Measurements from ENCODE around the gene MTA1. TPM values are rescaled to one million over a fixed set of nuclear protein-coding genes. Genes with fewer than 3 reads are reported as not detected.

The MTA1 gene
- total RNA-seq, 1 donor from 2014 or later, result 74.8 TPM

GRCh38 chr14:105412771-105413543, 6.7 kb upstream of the MTA1 start:
- TF ChIP-seq CTCF (IDR thresholded peaks at IDR 0.05), result no peak
- Histone ChIP-seq H3K27ac (no peak overlapping the region), H3K9me3 (no peaks in the 10 kb centered on the region), H3K4me3 (no peak overlapping the region), H3K36me3 (no peaks in the 10 kb centered on the region), H3K27me3 (peaks cover 13% of the 10 kb centered on the region), H3K4me1 (peaks cover 13% of the 10 kb centered on the region)
- no peak for DNase-seq
- intact Hi-C loops (cut with DNase I), result no loop called here
- ATAC-seq, result no peak

GRCh38 chr14:105413544-105413886, 6.1 kb upstream of the MTA1 start:
- Histone ChIP-seq H3K36me3 (no peaks in the 10 kb centered on the region), H3K27ac (no peak overlapping the region), H3K4me1 (peaks cover 13% of the 10 kb centered on the region), H3K27me3 (peaks cover 13% of the 10 kb centered on the region), H3K9me3 (no peaks in the 10 kb centered on the region), H3K4me3 (no peak overlapping the region)
- ATAC-seq (no peak), DNase-seq (no peak)
- intact Hi-C loops (cut with DNase I), result no loop called here
- TF ChIP-seq CTCF (IDR thresholded peaks at IDR 0.05), result no peak

GRCh38 chr14:105414456-105415371, 4.9 kb upstream of the MTA1 start:
- Histone ChIP-seq H3K4me3 (peak overlapping the region; percentile 65), H3K36me3 (no peaks in the 10 kb centered on the region), H3K27ac (no peak overlapping the region), H3K9me3 (no peaks in the 10 kb centered on the region), H3K4me1 (peaks cover 19% of the 10 kb centered on the region), H3K27me3 (peaks cover 13% of the 10 kb centered on the region)
- peak; percentile 86 for DNase-seq
- ATAC-seq, result peak; percentile 83
- peak; percentile 72 for TF ChIP-seq CTCF (IDR thresholded peaks at IDR 0.05)
- intact Hi-C loops (cut with DNase I), result no loop called here

GRCh38 chr14:105415481-105416428, 3.9 kb upstream of the MTA1 start:
- no peaks in the 10 kb centered on the region for H3K9me3 ChIP-seq
- H3K36me3 ChIP-seq, result no peaks in the 10 kb centered on the region
- peak overlapping the region; percentile 65 for H3K4me3 ChIP-seq
- H3K27me3 ChIP-seq, result peaks cover 8% of the 10 kb centered on the region
- H3K4me1 ChIP-seq, result peaks cover 19% of the 10 kb centered on the region
- TF ChIP-seq CTCF (IDR thresholded peaks at IDR 0.05), result no peak
- no peak overlapping the region for H3K27ac ChIP-seq
- DNase-seq (no peak), ATAC-seq (no peak)
- intact Hi-C loops (cut with DNase I), result no loop called here

GRCh38 chr14:105416671-105417070, 3.0 kb upstream of the MTA1 start:
- Histone ChIP-seq H3K36me3 (no peaks in the 10 kb centered on the region), H3K27ac (no peak overlapping the region), H3K4me1 (peaks cover 23% of the 10 kb centered on the region), H3K4me3 (no peak overlapping the region), H3K9me3 (no peaks in the 10 kb centered on the region), H3K27me3 (peaks cover 5% of the 10 kb centered on the region)
- intact Hi-C loops (cut with DNase I), result no loop called here
- TF ChIP-seq CTCF (IDR thresholded peaks at IDR 0.05), result no peak
- ATAC-seq (no peak), DNase-seq (no peak)
